Common myeloid progenitor, CD34-positive (primary cell): Measurements from ENCODE around the gene UBR3.

Experiments used
- CTCF ChIA-PET: fragments of 350-600 bp; sonication (Branson Sonifier 250); formaldehyde crosslinking; loops from one replicate; lab custom pipeline; 2021; ENCODE audit warnings: antibody characterized with exemption; lab: Charles Lee
- POLR2A ChIA-PET: fragments of 350-600 bp; sonication (Branson Sonifier 250); formaldehyde crosslinking; loops from one replicate; lab custom pipeline; 2021; ENCODE audit warnings: antibody characterized with exemption; lab: Charles Lee
- DNase-seq, 3 donors: peaks; one replicate each; pipeline versions ENCODE4 v3.0.0 to v3.0.0-alpha.2; 2013
- H3K27ac ChIP-seq, 2 experiments: 1 replicate in 1 of 2; 2 replicates in 1 of 2; pipeline ENCODE4 v1.7.0; 2013; ENCODE audit warnings: inconsistent platforms in 2 of 2, low read length in 2 of 2, mild to moderate bottlenecking in 2 of 2, low read depth in 1 of 2, moderate library complexity in 1 of 2; ENCODE audit not compliant: severe bottlenecking in 2 of 2, insufficient read depth in 1 of 2, poor library complexity in 1 of 2
- H3K27me3 ChIP-seq, 5 experiments: replicated peaks in 2 of 5; 1 replicate in 3 of 5; 2 replicates in 2 of 5; pipeline versions ENCODE4 v1.6.1 to v1.7.0; 2013; ENCODE audit warnings: low read length in 4 of 5, mild to moderate bottlenecking in 2 of 5, moderate library complexity in 2 of 5, inconsistent platforms in 1 of 5; ENCODE audit not compliant: insufficient read depth in 5 of 5, control insufficient read depth in 4 of 5
- H3K36me3 ChIP-seq, 4 experiments: 1 replicate in 2 of 4; 2 replicates in 2 of 4; pipeline versions ENCODE4 v1.6.1 to v1.7.0; 2013; ENCODE audit warnings: low read length in 3 of 4, control low read depth in 1 of 4, mild to moderate bottlenecking in 1 of 4; ENCODE audit not compliant: control insufficient read depth in 4 of 4, insufficient read depth in 4 of 4
- H3K4me1 ChIP-seq, 4 experiments: 1 replicate in 3 of 4; 2 replicates in 1 of 4; pipeline versions ENCODE4 v1.6.1 to v1.7.1; 2013; ENCODE audit warnings: low read length in 3 of 4, mild to moderate bottlenecking in 3 of 4, control low read depth in 1 of 4, inconsistent platforms in 1 of 4, moderate library complexity in 1 of 4; ENCODE audit not compliant: control insufficient read depth in 4 of 4, insufficient read depth in 4 of 4; ENCODE audit errors: control extremely low read depth in 1 of 4
- H3K4me3 ChIP-seq, 7 experiments: 1 replicate in 4 of 7; 2 replicates in 3 of 7; pipeline versions ENCODE4 v1.5.1 to v1.7.0; 2013; ENCODE audit warnings: mild to moderate bottlenecking in 7 of 7, low read length in 6 of 7, moderate library complexity in 6 of 7, inconsistent platforms in 2 of 7, low read depth in 2 of 7, control low read depth in 1 of 7; ENCODE audit not compliant: insufficient read depth in 4 of 7, control insufficient read depth in 1 of 7; ENCODE audit errors: extremely low read depth in 1 of 7
- H3K9me3 ChIP-seq, 5 experiments: 1 replicate in 4 of 5; 2 replicates in 1 of 5; pipeline versions ENCODE4 v1.6.1 to v1.7.1; 2013; ENCODE audit warnings: low read length in 4 of 5, mild to moderate bottlenecking in 2 of 5, inconsistent platforms in 1 of 5, low read depth in 1 of 5, moderate library complexity in 1 of 5; ENCODE audit not compliant: control insufficient read depth in 4 of 5, insufficient read depth in 2 of 5; ENCODE audit errors: control extremely low read depth in 1 of 5
- WGBS: methylation state at CpG from one replicate; pipeline ENCODE4 v1.1.5; 2013; ENCODE audit not compliant: insufficient coverage; 5-methylcytosine and 5-hydroxymethylcytosine counted together

Gene UBR3

DNA sequence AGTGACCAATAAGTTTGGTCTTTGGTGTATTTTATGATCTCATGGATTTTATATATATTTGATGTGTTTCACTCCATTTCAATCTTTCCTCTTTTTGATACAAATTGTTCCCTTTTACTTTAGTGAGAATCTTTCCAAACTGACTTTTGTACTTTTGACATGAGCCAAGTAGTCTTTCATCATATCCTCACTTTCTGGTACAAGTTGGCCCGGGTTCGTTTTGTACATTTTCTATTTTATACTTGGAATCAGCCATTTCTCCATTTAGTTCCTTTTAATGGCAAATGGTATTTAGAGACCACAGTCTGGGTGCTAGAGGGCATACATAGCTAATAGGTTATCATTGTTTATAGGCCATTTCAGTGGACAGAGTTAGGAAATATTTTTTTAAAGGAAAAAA, 202.8 kb downstream of the UBR3 start:
- Histone ChIP-seq H3K4me3 (no peak overlapping the region), H3K36me3 (peaks cover 7 to 32% (median 9%) of the 10 kb centered on the region in 4 experiments), H3K4me1 (no peaks in the 10 kb centered on the region), H3K9me3 (peaks cover 0 to 13% (median 2%) of the 10 kb centered on the region in 5 experiments), H3K27me3 (no peaks in the 10 kb centered on the region), H3K27ac (no peak overlapping the region)
- ChIA-PET POLR2A (no interaction called here), CTCF (no interaction called here)
- peak in 1 of 3 donors; percentile 2 for DNase-seq
- no CpG with 5 or more reads among the region's 2 CpGs for WGBS

DNA sequence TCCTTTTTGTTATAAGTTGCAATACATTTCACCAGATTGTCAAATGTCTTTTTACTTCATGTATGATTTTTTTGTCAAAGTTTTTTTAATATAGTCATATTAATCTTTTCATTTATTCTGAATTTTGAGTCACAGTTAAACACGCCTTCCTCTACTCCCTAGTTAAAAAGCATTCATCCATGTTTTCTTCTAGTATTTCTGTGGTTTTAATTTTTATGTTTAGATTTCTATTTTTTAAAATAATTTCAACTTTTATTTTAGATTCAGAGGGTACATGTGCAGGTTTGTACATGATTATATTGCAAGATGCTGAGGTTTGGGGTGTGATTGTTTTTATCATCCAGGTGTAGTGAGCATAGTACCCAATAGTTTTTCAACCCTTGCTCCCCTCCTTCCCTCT, 204.0 kb downstream of the UBR3 start:
- POLR2A ChIA-PET, result interaction anchor here (0.7 kb wide), 1 partner anchor 286 kb away, joined by 3 read pairs; no protein-coding TSS in a partner anchor
- Histone ChIP-seq H3K36me3 (peaks cover 3 to 32% (median 9%) of the 10 kb centered on the region in 4 experiments), H3K27me3 (no peaks in the 10 kb centered on the region), H3K4me1 (no peaks in the 10 kb centered on the region), H3K4me3 (no peak overlapping the region), H3K27ac (no peak overlapping the region), H3K9me3 (peaks cover 0 to 13% (median 2%) of the 10 kb centered on the region in 5 experiments)
- CTCF ChIA-PET, result no interaction called here
- WGBS, result no CpG with 5 or more reads among the region's 1 CpG
- no peak for DNase-seq

DNA sequence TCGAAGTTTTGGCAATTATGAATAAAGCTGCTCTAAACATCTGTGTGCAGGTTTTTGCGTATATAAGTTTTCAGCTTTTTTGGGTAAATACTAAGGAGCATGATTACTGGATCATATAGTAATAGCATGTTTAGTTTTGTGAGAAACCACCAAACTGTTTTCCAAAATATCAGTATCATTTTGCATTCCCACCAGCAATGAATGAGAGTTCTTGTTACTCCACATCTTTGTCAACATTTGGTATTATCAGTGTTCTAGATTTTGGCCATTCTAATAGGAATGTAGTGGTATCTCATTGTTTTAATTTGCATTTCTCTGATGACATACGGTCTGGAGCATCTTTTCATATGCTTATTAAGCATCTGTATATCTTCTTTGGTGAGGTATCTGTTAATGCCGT, 207.3 kb downstream of the UBR3 start:
- 100% methylated on average over 1 of the region's 4 CpGs for WGBS
- CTCF ChIA-PET, result interaction anchor here (1.0 kb wide), 1 partner anchor 100 kb away, joined by 3 read pairs; no protein-coding TSS in a partner anchor
- DNase-seq, result no peak
- peaks cover 0 to 13% (median 2%) of the 10 kb centered on the region in 5 experiments for H3K9me3 ChIP-seq
- POLR2A ChIA-PET, result no interaction called here
- no peak overlapping the region for H3K4me3 ChIP-seq
- no peaks in the 10 kb centered on the region for H3K4me1 ChIP-seq
- no peaks in the 10 kb centered on the region for H3K27me3 ChIP-seq
- no peak overlapping the region for H3K27ac ChIP-seq
- H3K36me3 ChIP-seq, result peaks cover 3 to 30% (median 6%) of the 10 kb centered on the region in 4 experiments

DNA sequence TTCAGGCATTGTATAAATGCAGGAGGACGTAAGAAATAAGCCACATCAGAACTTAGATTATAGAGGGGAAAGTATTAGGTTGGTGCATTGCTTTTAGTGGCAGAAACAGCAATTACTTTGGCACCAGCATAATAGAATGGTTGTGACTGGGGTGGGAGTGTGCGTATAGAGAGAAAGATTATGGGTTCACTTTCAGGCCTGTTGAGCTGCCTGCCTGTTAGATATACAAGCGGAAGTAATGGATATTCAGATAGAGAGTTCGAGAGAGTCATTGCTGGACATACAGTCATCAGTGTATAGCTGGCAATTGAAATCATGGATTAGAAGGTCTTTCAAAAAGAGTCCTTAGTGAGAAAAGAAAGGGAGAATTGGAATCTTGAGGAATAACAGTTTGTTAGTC, 211.5 kb downstream of the UBR3 start:
- no peaks in the 10 kb centered on the region for H3K4me1 ChIP-seq
- DNase-seq, result no peak
- no peaks in the 10 kb centered on the region for H3K27me3 ChIP-seq
- ChIA-PET CTCF (no interaction called here), POLR2A (no interaction called here)
- no peak overlapping the region for H3K27ac ChIP-seq
- WGBS, result 100% methylated on average over 4 of the region's 4 CpGs
- no peaks in the 10 kb centered on the region for H3K9me3 ChIP-seq
- H3K4me3 ChIP-seq, result no peak overlapping the region
- peaks cover 2 to 9% (median 3%) of the 10 kb centered on the region in 4 experiments for H3K36me3 ChIP-seq

DNA sequence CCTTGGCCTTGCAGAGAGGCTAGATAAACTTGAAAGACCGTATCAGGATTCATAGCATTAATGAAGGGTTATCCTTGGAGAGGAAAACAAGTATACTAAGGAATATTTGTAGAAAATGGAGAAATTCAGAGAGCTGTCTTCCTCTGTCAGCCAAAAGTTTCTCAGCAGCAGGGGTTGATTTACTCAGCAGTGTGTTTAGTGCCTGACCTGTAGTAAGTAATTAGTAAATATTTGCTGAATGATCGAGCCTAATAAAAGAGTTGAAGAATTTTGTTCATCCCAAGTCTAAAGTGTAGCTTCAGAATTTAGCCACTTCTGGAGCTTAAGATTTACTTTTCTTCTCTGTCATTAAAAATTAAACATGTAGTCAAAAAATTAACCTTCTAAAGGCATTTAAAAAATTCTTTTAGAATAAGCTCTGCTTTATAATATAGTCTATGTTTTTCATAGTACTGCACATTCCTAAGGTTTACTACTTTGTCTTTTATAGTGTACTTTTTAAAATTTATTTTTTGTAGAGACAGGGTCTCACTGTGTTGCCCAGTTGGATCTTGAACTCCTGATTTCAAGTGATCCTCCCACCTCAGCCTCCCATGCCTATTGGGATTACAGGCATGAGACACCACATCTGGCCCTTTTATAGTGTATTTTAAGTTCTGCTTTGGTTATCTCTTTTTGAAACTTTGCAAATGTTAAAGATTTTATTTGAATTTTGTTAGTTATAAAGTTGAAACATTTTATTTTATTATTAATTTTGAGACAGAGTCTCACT, 212.3 kb downstream of the UBR3 start:
- Histone ChIP-seq H3K4me3 (no peak overlapping the region), H3K36me3 (peaks cover 0 to 9% (median 3%) of the 10 kb centered on the region in 4 experiments), H3K9me3 (no peaks in the 10 kb centered on the region), H3K27ac (no peak overlapping the region), H3K27me3 (no peaks in the 10 kb centered on the region), H3K4me1 (no peaks in the 10 kb centered on the region)
- CTCF ChIA-PET, result no interaction called here
- WGBS, result 100% methylated on average over 1 of the region's 2 CpGs
- POLR2A ChIA-PET, result no interaction called here
- DNase-seq, result no peak

DNA sequence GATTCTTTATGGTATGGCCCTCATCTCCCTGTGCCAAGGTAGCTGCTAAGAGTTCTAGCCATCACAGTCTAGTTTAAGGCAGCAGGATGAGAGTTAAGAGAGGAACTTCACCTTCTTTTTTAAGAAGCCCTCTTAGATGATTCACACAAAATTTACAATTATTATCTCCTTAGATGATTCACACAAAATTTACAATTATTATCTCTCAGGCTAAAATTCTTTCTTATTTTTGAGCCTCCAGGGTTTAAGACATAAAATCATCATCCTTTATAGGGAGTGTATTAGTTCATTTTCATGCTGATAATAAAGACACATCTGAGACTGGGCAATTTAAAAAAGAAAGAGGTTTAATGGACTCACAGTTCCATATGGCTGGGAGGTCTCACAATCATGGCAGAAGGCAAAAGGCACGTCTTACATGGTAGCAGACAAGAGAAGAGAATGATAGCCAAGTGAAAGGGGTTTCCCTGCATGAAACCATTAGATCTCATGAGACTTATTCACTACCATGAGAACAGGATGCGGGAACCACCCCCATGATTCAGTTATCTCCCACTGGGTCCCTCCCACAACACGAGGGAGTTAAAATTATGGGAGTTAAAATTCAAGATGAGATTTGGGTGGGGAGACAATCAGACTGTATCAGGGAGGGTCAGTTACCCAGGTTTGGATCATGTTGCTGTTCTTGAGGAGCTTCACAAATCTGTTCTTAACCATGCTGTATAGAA, 217.7 kb downstream of the UBR3 start:
- DNase-seq, result no peak
- POLR2A ChIA-PET, result no interaction called here
- Histone ChIP-seq H3K27me3 (no peaks in the 10 kb centered on the region), H3K27ac (no peak overlapping the region), H3K4me3 (no peak overlapping the region), H3K4me1 (no peaks in the 10 kb centered on the region), H3K9me3 (no peaks in the 10 kb centered on the region), H3K36me3 (peaks cover 0 to 11% (median 3%) of the 10 kb centered on the region in 4 experiments)
- WGBS, result 100% methylated on average over 2 of the region's 3 CpGs
- CTCF ChIA-PET, result no interaction called here
